ENCODE data around the gene ATP8B4. TPM values are rescaled to one million over a fixed set of nuclear protein-coding genes. Genes with fewer than 3 reads are reported as not detected.

ATP8B4 gene
- total RNA-seq, 4 donors from 2014 or later = 5.2 to 24.3 (median 7.6) TPM

DNA sequence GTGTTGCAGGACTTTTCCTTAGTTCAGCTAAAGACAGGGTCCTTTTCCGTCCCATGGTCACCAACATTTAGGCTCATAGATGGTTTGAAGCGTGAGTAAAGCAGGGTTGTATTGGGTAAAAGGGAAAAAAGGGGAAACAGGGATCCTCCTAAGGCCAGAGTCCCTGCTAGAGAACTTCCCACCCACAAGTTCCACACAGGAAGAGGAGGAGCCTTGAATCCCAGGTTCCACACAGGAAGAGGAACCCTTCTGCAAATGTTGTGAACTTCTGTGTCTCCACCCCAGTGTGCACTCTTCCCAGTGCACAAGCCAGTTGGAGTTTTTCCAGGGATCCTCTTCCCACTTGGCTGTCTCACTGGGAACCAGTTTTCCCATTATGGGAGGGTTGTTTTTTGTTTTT is 27.6 kb upstream of the ATP8B4 start:
- DNase-seq = no peak
- Histone ChIP-seq H3K4me3 (replicated peaks in 1 of 3) (no peak overlapping the region), H3K36me3 (no peaks in the 10 kb centered on the region), H3K9me3 (no peaks in the 10 kb centered on the region), H3K27me3 (no peaks in the 10 kb centered on the region), H3K27ac (no peak overlapping the region), H3K4me1 (peaks cover 0 to 5% of the 10 kb centered on the region in 2 donors)
- intact Hi-C loops (cut with DNase I) = loop anchor here (10.0 kb wide), 3 partner anchors 82 to 1282 kb away; no protein-coding TSS in a partner anchor
- 87 to 92% methylated on average over 2 of the region's 2 CpGs for WGBS, 2 donors
- TF ChIP-seq, protein P1, sequence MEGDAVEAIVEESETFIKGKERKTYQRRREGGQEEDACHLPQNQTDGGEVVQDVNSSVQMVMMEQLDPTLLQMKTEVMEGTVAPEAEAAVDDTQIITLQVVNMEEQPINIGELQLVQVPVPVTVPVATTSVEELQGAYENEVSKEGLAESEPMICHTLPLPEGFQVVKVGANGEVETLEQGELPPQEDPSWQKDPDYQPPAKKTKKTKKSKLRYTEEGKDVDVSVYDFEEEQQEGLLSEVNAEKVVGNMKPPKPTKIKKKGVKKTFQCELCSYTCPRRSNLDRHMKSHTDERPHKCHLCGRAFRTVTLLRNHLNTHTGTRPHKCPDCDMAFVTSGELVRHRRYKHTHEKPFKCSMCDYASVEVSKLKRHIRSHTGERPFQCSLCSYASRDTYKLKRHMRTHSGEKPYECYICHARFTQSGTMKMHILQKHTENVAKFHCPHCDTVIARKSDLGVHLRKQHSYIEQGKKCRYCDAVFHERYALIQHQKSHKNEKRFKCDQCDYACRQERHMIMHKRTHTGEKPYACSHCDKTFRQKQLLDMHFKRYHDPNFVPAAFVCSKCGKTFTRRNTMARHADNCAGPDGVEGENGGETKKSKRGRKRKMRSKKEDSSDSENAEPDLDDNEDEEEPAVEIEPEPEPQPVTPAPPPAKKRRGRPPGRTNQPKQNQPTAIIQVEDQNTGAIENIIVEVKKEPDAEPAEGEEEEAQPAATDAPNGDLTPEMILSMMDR (IDR thresholded peaks at IDR 0.05) = no peak
- no peak for TF ChIP-seq POLR2A (IDR thresholded peaks at IDR 0.05)

DNA sequence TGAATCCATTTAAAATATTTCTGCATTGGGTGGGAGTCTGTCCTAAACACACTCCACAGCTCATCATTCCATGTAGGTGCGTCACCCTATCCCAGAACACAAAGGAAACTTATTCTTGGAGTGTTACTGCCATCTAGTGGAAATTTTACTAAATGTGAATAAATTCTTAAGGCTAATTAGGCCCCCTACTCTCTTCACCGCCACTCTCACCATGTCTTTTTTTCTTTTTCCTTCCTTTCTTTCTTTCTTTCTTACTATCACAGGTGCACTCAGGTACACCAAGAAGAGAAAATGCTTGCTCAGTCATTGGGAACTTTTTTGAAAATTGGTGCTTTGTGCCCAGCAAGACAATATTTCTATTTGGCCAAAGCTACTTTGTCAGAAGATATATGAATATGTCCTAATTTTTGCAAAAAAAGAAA is 26.4 kb upstream of the ATP8B4 start:
- 3 to 6% methylated on average over 2 of the region's 2 CpGs for WGBS, 2 donors
- intact Hi-C loops (cut with DNase I) = loop anchor here (10.0 kb wide), 3 partner anchors 81 to 1281 kb away; no protein-coding TSS in a partner anchor
- no peaks in the 10 kb centered on the region for H3K27me3 ChIP-seq
- H3K27ac ChIP-seq = no peak overlapping the region
- peak; percentile 8 to 17 for DNase-seq
- H3K9me3 ChIP-seq = no peaks in the 10 kb centered on the region
- no peaks in the 10 kb centered on the region for H3K36me3 ChIP-seq
- TF ChIP-seq, protein P1 (IDR thresholded peaks at IDR 0.05) = peak in 5 of 6 experiments; percentile 36 to 72 (median 65)
- TF ChIP-seq POLR2A (IDR thresholded peaks at IDR 0.05) = no peak
- peaks cover 0 to 5% of the 10 kb centered on the region in 2 donors for H3K4me1 ChIP-seq
- H3K4me3 ChIP-seq (replicated peaks in 1 of 3) = no peak overlapping the region

DNA sequence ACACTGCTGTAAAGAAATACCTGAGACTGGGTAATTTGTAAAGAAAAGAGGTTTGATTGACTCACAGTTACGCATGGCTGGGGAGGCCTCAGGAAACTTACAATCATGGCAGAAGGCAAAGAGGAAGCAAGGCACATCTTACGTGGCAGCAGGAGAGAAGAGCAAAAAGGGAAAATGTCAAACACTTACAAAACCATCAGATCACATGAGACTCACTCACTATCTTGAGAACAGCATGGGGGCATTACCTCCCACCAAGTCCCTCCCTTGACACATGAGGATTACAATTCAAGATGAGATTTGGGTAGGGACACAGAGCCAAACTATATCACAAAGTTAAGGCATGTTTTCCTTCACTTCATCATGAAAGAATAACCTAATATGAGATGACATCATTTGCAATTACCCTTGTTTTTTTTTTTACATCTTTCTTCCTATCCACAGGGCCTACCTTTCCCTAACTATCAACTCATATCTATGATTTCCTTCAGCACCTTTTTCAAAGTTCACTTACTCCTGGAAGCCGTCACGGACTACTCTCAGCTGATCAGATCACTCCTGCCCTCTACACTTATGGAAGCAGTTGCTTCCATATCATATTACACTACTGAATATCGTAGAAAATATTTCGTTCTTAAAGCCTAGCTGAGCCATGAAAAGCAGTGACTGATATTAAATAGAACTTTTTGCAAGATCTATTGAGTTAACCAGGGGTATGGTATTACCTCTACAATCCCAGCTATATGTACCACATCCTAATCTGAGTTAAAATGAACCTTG is 25.5 kb upstream of the ATP8B4 start:
- Histone ChIP-seq H3K9me3 (no peaks in the 10 kb centered on the region), H3K27ac (no peak overlapping the region), H3K4me1 (peaks cover 0 to 5% of the 10 kb centered on the region in 2 donors), H3K36me3 (no peaks in the 10 kb centered on the region), H3K27me3 (no peaks in the 10 kb centered on the region), H3K4me3 (replicated peaks in 1 of 3) (no peak overlapping the region)
- TF ChIP-seq POLR2A (IDR thresholded peaks at IDR 0.05) = no peak
- TF ChIP-seq, protein P1 (IDR thresholded peaks at IDR 0.05) = no peak
- intact Hi-C loops (cut with DNase I) = loop anchor here (10.0 kb wide), 3 partner anchors 80 to 1280 kb away; no protein-coding TSS in a partner anchor
- WGBS, 2 donors = 75 to 77% methylated on average over 6 of the region's 6 CpGs
- DNase-seq = no peak

DNA sequence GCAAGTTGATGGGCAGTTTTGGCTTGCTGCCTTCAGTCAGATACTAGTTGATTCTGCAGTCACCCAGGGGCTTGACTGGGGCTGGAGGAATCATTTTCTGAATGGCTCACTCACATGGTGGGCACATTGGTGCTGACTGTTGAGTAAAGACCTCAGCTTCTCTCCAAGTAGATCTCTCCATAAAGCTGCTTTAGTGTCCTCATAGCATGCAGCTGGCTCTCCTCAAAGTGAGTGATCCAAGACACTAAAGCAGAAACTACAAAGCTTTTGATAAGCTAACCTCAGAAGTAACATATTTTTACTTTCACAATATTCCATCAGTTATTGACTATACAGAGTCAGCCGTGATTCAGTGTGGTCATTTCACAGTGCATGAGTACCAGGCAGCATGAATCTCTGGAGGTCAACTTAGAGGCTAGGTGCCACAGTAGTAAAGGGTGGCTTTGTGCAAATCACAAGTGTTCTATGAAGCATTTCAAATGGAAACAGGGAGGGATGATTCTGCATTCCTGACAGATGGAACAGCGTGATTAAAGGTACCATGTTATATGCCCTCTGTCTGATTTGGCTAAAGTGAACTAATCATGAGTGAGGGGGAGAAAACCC is 24.3 kb upstream of the ATP8B4 start:
- intact Hi-C loops (cut with DNase I) = loop anchor here (10.0 kb wide), 3 partner anchors 79 to 1279 kb away; no protein-coding TSS in a partner anchor
- DNase-seq = no peak
- H3K27me3 ChIP-seq = no peaks in the 10 kb centered on the region
- no peak overlapping the region for H3K27ac ChIP-seq
- TF ChIP-seq, protein P1 (IDR thresholded peaks at IDR 0.05) = no peak
- no peak for TF ChIP-seq POLR2A (IDR thresholded peaks at IDR 0.05)
- no peaks in the 10 kb centered on the region for H3K9me3 ChIP-seq
- no peak overlapping the region for H3K4me3 ChIP-seq (replicated peaks in 1 of 3)
- H3K36me3 ChIP-seq = no peaks in the 10 kb centered on the region
- H3K4me1 ChIP-seq = peaks cover 0 to 5% of the 10 kb centered on the region in 2 donors
- WGBS, 2 donors = 96 to 97% methylated on average over 2 of the region's 2 CpGs

Measured in thyroid gland (tissue), 4 donors.